NCI-H2196 (cell line): Measurements from ENCODE around the gene ZNF607.
A peak's percentile ranks its signal among the peaks of the same experiment; 100 is the strongest.
"Not testable (repeated sequence)": the region's sequence is repeated elsewhere in the genome, so short reads cannot be mapped to it uniquely, and the experiment has no call there.

Experiments used
- DNase-seq: peaks from one replicate; lab custom pipeline; 2025; ENCODE audit not compliant: unreplicated experiment; lab: John Stamatoyannopoulos, UW

Gene ZNF607

GRCh38 chr19:37719111-37719926 lies at the start of gene ZNF607:
TSS of gene ZNF607 (minus strand) at chr19:37719761. CDS start at chr19:37711618, 8,143 bp downstream.
- peak; percentile 84 for DNase-seq

- no peak for DNase-seq
These were observed 43.9 kb upstream of the ZNF607 start for GRCh38 chr19:37763488-37763887.

- not testable (repeated sequence) for DNase-seq
These were observed 38.1 kb upstream of the ZNF607 start for GRCh38 chr19:37757683-37758082.

DNA sequence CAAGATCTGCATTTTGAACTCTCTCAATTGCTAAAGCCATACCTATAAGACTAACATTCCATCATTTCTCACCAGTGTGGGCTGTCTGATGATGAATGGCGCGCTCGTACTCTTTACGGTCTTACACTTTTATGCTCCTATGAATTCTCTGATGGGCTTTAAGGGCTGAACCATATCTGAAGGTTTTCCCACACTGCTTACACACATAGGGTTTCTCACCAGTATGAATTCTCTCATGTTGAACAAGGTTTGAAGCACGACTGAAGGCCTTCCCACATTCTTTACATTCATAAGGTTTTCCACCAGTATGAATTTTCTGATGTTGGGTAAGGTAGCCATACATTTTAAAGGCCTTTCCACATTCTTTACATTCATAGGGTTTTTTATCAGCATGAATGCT lies 18.8 kb upstream of the ZNF607 start:
- DNase-seq: no peak

- no peak for DNase-seq
These were observed 5.6 kb upstream of the ZNF607 start for GRCh38 chr19:37725181-37725580.

DNA sequence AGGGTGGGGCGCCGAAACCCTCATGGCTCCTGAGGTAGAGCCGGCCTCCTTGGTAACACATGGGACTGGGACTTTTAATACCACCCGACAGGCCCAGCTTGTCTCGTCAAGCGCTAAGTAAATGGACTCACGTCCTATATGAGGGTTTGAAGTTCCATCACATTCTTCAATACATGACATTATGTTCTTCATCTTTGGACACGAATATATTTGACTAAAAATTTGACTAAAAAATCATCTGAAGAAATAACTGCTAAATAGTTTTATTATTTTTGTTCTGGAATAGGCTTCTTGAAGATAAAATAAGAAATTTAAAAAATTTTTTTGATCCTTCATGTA lies 335 bp upstream of the ZNF607 start:
- no peak for DNase-seq

DNA sequence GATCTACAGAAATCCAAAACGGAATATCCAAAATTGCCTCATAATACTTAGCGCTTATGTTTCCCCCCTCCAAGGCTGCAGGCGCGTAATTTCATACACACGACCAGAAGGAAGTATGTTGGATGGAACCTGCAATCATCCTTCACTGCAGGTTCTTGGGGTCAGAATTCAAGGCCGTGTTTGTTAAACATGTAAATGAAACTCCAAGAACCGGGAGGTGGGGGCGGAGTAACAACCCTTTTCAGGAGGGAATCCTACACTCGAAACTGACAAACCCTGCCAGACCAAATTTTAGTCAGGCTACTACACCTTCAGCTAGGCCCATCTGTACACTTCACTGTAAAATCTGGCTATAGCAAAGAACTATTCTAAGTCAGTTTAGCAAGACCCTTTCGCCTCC lies 1.3 kb downstream of the ZNF607 start:
- DNase-seq: no peak

DNA sequence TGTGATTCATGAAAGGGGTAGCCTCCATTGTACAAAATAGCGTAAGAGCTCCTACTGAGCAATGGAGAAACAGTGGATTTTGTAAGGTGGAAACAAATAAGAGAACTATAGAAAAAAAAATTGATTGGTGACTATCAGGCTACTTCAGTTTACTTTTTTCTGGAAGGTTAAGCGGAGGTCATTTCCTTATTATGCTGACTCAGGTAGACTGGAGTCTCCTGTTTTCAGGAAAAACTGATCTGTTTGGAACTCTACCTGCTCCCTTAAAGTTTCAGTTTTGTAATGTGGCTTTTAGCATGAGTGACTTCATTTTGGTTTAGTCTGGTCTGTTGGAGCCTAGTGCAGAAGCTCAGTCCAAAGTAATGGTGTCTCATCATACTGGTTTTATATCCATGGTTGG lies 3.4 kb downstream of the ZNF607 start:
- DNase-seq: no peak

- no peak for DNase-seq
These were observed 13.4 kb downstream of the ZNF607 start for GRCh38 chr19:37706052-37706605.

DNA sequence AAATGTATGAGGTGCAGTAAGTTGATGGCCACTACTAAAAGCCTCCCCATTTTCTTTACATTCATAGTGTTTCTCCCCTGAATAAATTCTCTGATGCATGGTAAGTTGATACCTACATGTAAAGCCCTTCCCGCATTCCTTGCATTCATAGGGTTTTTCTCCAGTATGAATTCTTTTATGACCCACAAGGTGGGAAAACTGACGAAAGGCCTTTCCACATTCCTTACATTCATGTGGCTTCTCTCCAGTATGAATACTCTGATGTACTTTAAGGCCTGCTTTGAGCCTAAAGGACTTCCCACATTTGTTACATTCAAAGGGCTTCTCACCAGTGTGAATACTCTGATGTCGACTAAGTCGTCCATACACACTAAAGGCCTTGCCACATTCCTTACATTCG lies 20.5 kb downstream of the ZNF607 start:
- DNase-seq: no peak

- no peak for DNase-seq
These were observed 21.3 kb downstream of the ZNF607 start for GRCh38 chr19:37698216-37698615.

DNA sequence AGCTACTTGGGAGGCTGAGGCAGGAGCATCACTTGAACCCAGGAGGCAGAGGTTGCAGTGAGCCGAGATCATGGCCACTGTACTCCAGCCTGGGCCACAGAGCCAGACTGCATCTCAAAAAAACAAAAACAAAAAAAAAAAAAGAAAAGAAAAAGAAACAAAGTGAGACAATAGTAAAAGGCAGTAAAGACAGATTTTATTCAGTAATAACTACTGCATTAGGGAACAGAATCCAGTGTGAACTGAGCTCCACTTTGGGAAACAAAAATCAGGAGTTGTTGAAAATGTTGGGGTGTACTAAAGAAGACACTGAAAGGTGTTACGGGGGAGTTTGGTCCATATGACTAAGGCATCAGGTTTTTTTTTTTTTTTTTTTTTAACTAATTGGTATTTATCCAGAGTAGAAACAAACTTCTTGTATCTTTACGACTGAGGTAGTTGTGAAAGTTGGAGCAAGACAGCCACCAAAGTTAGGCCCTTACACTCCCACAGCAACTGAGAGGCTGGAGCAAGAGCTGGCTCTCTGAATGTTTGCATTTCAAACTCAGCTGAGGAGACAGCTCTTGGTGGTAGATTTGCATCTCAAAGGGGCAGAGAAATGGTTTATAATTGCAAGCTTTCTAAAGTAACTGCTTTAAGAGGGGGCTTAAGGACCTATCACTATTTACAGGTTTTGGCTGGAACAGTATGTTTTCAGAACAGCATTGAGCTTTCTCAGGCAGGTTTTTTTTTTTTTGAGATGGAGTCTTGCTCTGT lies 24.2 kb downstream of the ZNF607 start:
- no peak for DNase-seq

- DNase-seq: no peak
These were observed 26.5 kb downstream of the ZNF607 start for GRCh38 chr19:37692956-37693620.

GRCh38 chr19:37691881-37692504 lies 27.6 kb downstream of the ZNF607 start:
- no peak for DNase-seq

GRCh38 chr19:37683520-37683919 lies 36.0 kb downstream of the ZNF607 start:
- no peak for DNase-seq

- DNase-seq: no peak
These were observed 50.1 kb downstream of the ZNF607 start for GRCh38 chr19:37669450-37669914.

DNA sequence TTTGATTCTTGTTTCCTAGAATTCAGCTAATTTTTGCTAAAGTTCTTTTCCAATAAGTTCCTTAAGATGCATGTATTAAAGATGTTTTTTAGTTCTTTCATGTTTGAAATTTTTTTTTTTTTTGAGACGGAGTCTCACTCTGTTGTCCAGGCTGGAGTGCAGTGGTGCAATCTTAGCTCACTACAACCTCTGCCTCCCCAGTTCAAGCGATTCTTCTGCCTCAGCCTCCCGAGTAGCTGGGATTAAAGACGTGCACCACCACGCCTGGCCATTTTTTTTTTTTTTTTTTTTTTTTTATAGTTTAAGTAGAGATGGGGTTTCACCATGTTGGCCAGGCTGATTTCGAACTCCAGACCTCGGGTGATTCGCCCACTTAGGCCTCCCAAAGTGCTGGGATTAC lies 62.4 kb downstream of the ZNF607 start:
- DNase-seq: not testable (repeated sequence)

DNA sequence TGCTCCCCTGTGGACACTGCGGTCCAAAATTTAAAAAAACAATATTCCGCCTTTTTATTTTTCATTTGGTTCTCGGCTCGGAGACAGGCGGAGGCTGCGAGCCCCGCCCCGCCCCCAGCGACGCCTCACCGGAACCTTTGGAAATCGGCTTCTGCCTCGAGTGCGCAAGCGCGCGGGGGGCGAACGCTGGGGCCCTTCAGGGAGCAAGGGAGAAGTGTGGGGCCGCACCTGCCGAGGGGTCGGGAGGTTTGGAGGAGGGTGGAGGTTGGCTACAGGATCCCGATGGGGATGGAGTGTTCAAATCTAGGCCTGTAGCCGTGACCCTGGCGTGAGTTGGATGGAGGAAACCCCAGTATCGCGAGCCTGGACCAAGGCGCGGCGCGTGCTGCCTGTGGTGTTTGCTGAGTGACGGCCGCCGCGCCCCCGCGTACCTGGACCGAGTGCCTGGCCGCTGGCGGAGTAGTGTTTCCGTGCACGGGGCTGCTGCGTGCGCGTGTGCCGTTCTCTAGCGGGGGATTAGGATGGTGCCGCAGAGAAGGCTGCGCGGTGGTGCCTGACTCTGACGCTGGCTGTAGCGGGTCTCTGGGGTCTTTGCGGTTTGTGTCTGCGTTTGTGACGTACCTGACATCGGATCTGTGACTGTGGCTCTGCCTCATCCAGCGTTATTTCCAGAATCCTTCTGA lies 63.7 kb downstream of the ZNF607 start:
- DNase-seq: peak; percentile 89

DNA sequence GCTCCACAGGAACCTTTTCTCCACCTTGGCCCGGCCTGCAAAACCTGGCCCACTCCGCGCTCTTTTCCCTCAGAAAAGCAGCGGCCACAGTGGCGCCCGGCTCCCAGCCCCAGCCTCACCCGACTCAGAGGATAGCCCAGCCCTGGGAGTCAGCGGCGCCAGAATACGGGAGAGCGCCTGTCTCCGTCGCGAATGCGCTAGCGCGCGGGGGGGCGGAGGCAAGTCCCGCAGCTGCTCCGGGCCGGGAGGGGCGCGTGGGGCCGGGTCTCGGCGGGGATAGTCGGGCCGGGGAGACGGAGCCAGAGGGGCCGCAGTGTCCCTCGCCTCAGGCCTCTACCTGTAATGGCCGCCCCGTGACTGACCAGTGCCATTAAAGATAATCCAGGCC lies 64.3 kb downstream of the ZNF607 start, which contains the start of gene ZFP30:
Gene ZFP30 (minus strand): TSS at position 165 of the 388 bp plus-strand sequence. CDS start 7,643 bp downstream, outside the sequence.
- peak; percentile 89 for DNase-seq

DNA sequence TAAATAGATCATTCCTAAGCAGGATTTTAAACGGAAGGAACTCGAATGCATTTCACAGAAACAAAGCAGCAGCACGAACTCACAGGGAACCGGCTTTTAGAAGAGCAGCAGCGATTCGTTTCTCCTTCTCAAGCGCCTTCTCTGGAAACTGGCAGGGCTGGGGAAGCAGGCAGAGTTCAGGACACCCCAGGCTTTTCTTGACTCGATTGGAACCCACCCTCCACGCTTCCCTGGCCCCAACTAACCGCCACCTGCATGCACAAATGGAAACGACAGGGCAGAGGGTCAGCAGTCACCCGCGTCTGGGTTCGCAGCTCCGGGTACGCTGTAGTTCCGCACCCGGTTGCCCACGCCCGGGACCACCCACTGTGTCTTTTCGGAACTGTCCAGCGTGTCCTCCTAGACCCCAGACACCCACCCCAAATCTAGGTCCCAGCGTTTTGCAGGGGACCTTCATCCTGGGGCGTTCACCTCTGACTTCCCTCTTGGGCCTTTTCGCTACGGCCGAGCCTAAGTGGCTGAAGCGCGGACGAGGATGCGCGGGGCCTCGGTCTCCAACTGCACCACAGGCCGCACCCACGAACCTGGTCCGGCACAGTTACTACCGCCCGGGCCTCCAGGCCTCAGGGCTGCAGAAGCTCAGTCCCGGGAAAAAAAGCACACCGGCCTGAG lies 64.8 kb downstream of the ZNF607 start:
- no peak for DNase-seq
